Uterus (tissue), 4 donors: ENCODE measurements around the gene UCP1. TPM values are rescaled to one million over a fixed set of nuclear protein-coding genes. Genes with fewer than 3 reads are reported as not detected.

Experiments used
- DNase-seq, 2 donors: peaks; one replicate each; pipeline ENCODE4 v3.0.0-alpha.2; 2019 to 2020
- H3K27ac ChIP-seq, 2 donors: fragments of 200-600 bp; sonication (generic); 1 replicate in 1 of 2; 2 replicates in 1 of 2; pipeline ENCODE4 v1.5.1; 2016 to 2018
- H3K27me3 ChIP-seq, 2 donors: fragments of 200-600 bp; sonication (generic); one replicate each; pipeline ENCODE4 v1.5.1; 2018 to 2019; ENCODE audit warnings: control low read depth in 1 of 2
- H3K36me3 ChIP-seq, 2 donors: fragments of 200-600 bp; sonication (generic); one replicate each; pipeline ENCODE4 v1.5.1; 2019; ENCODE audit warnings: control low read depth in 1 of 2
- H3K4me1 ChIP-seq, 2 donors: fragments of 200-600 bp; sonication (generic); one replicate each; pipeline ENCODE4 v1.5.1; 2018 to 2019; ENCODE audit warnings: control low read depth in 1 of 2
- H3K4me3 ChIP-seq, 2 donors: fragments of 200-600 bp; sonication (generic); 1 replicate in 1 of 2; 2 replicates in 1 of 2; pipeline ENCODE4 v1.5.1; 2018 to 2019; ENCODE audit warnings: mild to moderate bottlenecking in 1 of 2
- H3K9me3 ChIP-seq, 2 donors: fragments of 200-600 bp; sonication (generic); one replicate each; pipeline ENCODE4 v1.5.1; 2019; ENCODE audit warnings: control low read depth in 1 of 2
- POLR2A ChIP-seq, 2 donors: fragments of 450-650 bp; IDR thresholded peaks; one replicate each; pipeline ENCODE4 v1.6.1; 2016; ENCODE audit warnings: antibody characterized with exemption in 2 of 2, mild to moderate bottlenecking in 1 of 2, moderate library complexity in 1 of 2
- intact Hi-C: fragments of 100-400 bp; cut with DNase I; formaldehyde crosslinking; loops from one replicate; pipeline ENCODE4 v1.15.1; 2023; ENCODE audit warnings: low total_unique reads
- total RNA-seq, 4 donors: library from RNA; depleted of rRNA in 3 of 4; stranded (reverse); fragments of >200 nt in 3 of 4; gene quantifications; one replicate each; pipeline versions ENCODE4 v1.1.0 to v1.2.4, GENCODE V29; 2014 to 2023
- TF ChIP-seq, protein P1 (sequence below), 4 experiments: fragments of 200-600 bp in 2 of 4; fragments of 450-650 bp in 2 of 4; sonication (generic) in 2 of 4; IDR thresholded peaks; one replicate each; pipeline ENCODE4 v1.5.1; 2016 to 2019; ENCODE audit warnings: antibody characterized with exemption in 4 of 4, mild to moderate bottlenecking in 2 of 4, moderate library complexity in 1 of 4
- donor health status: DM: yes; HTN: yes; CAD: no.

The UCP1 gene
- total RNA-seq, 4 donors from 2014 or later = not detected

DNA sequence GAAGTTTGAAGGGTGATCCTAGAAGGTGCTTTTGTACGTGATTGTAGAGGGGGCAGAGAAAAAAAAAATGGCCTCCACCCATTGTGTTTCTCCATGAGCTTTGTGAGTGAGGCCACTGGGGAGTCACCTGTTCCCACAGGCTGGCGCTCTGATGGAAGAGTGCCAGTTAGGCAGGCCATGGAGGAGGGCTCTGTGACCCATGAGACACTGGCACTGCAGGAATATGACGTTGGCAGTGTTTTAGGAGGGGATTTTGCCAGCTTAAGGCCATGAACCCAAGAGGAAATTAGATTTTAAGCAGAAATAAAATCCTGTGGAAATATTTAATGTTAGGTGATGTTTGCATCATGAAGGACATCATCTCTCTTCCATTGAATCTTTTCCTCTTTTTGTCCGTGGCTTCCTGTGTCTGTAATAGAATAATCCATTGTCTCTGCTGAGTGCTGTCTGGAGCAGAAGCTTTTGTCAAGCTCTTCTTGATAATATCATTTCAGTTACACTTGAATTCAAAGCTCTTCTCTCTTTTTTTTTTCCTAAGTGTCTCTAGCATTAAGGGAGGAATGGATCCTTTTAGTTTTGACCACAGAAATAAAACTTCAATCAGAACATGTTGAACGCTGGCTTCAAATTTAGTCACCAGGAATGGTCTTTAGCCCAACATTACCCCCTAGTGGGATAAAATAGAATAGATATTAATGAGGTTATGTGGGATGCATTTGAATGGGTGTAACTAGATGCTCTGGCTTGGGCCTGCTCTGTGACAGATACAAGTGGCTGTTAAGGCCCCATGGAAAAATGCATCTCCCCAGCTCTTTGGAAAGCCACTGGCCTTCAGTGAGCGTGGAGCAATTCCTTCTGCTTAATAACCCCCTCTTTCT is 41.0 kb upstream of the UCP1 start:
- Histone ChIP-seq H3K4me1 (no peaks in the 10 kb centered on the region), H3K4me3 (no peak overlapping the region), H3K27me3 (no peaks in the 10 kb centered on the region), H3K9me3 (no peaks in the 10 kb centered on the region), H3K36me3 (no peaks in the 10 kb centered on the region), H3K27ac (no peak overlapping the region)
- no peak for TF ChIP-seq POLR2A (IDR thresholded peaks at IDR 0.05)
- TF ChIP-seq, protein P1, sequence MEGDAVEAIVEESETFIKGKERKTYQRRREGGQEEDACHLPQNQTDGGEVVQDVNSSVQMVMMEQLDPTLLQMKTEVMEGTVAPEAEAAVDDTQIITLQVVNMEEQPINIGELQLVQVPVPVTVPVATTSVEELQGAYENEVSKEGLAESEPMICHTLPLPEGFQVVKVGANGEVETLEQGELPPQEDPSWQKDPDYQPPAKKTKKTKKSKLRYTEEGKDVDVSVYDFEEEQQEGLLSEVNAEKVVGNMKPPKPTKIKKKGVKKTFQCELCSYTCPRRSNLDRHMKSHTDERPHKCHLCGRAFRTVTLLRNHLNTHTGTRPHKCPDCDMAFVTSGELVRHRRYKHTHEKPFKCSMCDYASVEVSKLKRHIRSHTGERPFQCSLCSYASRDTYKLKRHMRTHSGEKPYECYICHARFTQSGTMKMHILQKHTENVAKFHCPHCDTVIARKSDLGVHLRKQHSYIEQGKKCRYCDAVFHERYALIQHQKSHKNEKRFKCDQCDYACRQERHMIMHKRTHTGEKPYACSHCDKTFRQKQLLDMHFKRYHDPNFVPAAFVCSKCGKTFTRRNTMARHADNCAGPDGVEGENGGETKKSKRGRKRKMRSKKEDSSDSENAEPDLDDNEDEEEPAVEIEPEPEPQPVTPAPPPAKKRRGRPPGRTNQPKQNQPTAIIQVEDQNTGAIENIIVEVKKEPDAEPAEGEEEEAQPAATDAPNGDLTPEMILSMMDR (IDR thresholded peaks at IDR 0.05) = peak in 3 of 4 experiments; percentile 32 to 46 (median 43)
- intact Hi-C loops = no loop called here
- DNase-seq = no peak

DNA sequence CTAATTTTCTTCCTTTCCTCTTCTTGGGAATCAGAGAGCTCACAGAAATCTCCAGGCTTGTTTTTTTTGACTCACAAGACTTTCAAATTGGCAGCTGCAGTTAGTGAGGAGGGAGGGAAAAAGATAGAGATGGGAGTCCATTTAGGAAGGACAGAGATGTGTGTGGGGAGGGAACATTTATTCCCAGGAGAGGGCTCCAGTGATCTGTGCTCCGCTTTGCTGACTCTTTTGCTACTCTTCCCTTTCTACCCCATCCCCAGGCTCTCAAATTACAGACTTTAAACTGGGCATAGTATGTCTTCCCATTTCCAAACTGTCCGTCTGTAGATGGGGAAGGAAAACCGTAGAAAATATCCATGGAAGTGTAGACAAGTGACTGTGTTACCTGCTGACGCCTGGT is 39.1 kb upstream of the UCP1 start:
- no peaks in the 10 kb centered on the region for H3K36me3 ChIP-seq
- no peaks in the 10 kb centered on the region for H3K9me3 ChIP-seq
- no peaks in the 10 kb centered on the region for H3K27me3 ChIP-seq
- no peak overlapping the region for H3K27ac ChIP-seq
- intact Hi-C loops = no loop called here
- no peaks in the 10 kb centered on the region for H3K4me1 ChIP-seq
- H3K4me3 ChIP-seq = no peak overlapping the region
- no peak for DNase-seq
- TF ChIP-seq, protein P1 (IDR thresholded peaks at IDR 0.05) = no peak
- TF ChIP-seq POLR2A (IDR thresholded peaks at IDR 0.05) = no peak

DNA sequence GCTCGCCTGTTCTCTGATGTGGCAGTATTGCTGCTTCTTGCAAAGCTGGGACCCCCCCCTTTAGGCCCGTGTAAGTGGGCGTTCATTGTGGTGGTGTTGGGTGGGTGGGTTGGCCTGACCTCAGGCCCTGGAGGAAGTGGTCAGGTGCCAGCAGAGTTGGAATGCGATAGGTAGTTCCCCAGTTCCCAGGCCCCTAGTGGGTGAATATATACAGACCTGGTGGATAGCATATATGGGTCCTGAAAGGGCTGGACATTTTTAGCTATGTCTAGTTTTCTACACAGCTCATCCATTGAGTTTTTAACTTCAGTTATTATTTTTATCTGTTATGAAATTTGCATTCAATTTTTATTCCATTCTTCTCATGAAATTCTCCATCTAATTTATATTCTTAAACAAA is 35.8 kb upstream of the UCP1 start:
- H3K27me3 ChIP-seq = no peaks in the 10 kb centered on the region
- intact Hi-C loops = no loop called here
- TF ChIP-seq POLR2A (IDR thresholded peaks at IDR 0.05) = no peak
- H3K36me3 ChIP-seq = no peaks in the 10 kb centered on the region
- H3K4me3 ChIP-seq = no peak overlapping the region
- no peak for DNase-seq
- no peak overlapping the region for H3K27ac ChIP-seq
- no peaks in the 10 kb centered on the region for H3K4me1 ChIP-seq
- no peaks in the 10 kb centered on the region for H3K9me3 ChIP-seq

DNA sequence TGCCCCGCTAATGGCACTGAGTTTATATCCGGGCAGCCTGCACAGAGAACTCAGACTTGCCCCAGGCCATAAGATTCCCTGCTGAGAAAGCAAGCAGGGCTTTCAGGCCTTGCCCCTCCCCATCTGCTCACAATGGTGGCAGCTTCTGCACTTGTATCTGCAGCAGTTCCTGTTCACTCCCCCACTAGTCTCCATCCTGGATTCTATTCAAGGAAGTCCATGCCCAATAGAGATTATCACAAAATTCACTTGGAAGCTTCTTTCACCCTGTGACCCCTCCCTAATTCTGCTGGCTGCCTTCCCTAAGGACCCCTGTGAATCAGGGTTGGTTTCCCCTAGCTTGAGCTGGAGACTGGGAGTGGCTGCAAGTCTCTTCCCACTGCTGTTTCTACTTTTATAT is 34.5 kb upstream of the UCP1 start:
- Histone ChIP-seq H3K36me3 (no peaks in the 10 kb centered on the region), H3K27ac (no peak overlapping the region), H3K4me1 (no peaks in the 10 kb centered on the region), H3K27me3 (no peaks in the 10 kb centered on the region), H3K4me3 (no peak overlapping the region), H3K9me3 (no peaks in the 10 kb centered on the region)
- intact Hi-C loops = no loop called here
- no peak for TF ChIP-seq POLR2A (IDR thresholded peaks at IDR 0.05)
- TF ChIP-seq, protein P1 (IDR thresholded peaks at IDR 0.05) = no peak
- no peak for DNase-seq

DNA sequence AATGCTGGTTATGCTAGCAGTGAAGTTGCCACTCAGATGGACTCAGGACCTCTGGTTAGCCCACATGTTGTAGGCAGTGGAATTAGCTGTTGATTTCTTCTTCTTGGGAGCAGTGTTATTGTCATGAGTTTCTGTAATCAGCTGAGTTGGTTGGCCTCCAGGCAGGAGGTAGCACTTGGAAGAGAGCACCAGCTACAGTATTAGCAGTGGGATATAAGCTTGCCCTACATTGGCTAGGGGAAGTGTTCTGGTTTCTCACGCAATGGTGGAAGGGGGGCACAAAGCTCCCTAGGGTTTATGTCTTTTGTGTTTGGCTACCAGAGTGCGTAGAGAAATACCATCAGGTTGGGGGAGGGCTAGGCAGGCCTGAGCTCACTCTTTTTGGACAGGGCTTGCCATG is 34.0 kb upstream of the UCP1 start:
- Histone ChIP-seq H3K27me3 (no peaks in the 10 kb centered on the region), H3K9me3 (no peaks in the 10 kb centered on the region), H3K4me1 (no peaks in the 10 kb centered on the region), H3K27ac (no peak overlapping the region), H3K4me3 (no peak overlapping the region), H3K36me3 (no peaks in the 10 kb centered on the region)
- DNase-seq = no peak
- TF ChIP-seq, protein P1 (IDR thresholded peaks at IDR 0.05) = no peak
- no peak for TF ChIP-seq POLR2A (IDR thresholded peaks at IDR 0.05)
- intact Hi-C loops = no loop called here
